Endothelial cell of umbilical vein (primary cell): ENCODE measurements around the gene SNCB. TPM values are rescaled to one million over a fixed set of nuclear protein-coding genes. Genes with fewer than 3 reads are reported as not detected.

Experiments
- BruUV-seq: library from RNA; stranded (reverse); fragments of 400-500 nt; replicated peaks from 2 replicates; lab custom pipeline; 2021; lab: Mats Ljungman, UMichigan
- CTCF ChIA-PET: fragments of 300-600, 350-600 bp; sonication (Branson Sonifier 250); formaldehyde crosslinking; loops from one replicate; lab custom pipeline; 2021; ENCODE audit warnings: antibody characterized with exemption, inconsistent platforms; lab: Charles Lee
- POLR2A ChIA-PET: fragments of 300-600, 350-600 bp; sonication (Branson Sonifier 250); formaldehyde crosslinking; loops from one replicate; lab custom pipeline; 2021; ENCODE audit warnings: antibody characterized with exemption, inconsistent platforms; lab: Charles Lee
- DNase-seq: peaks from one replicate; pipeline ENCODE4 v3.0.0-alpha.2; 2011; ENCODE audit warnings: low read depth, low spot score
- FAIRE-seq: peaks from 2 replicates; lab custom pipeline; 2011; peaks lifted over from hg19 to GRCh38; lab: Jason Lieb, UNC
- H2AFZ ChIP-seq: 2 replicates; pipeline ENCODE4 v1.6.0; 2012; ENCODE audit warnings: low read depth, low read length, control low read depth, inconsistent platforms
- H3K27ac ChIP-seq: 2 replicates; pipeline ENCODE4 v1.5.1; 2011; ENCODE audit warnings: low read depth, mild to moderate bottlenecking, control low read depth, low read length, moderate library complexity; ENCODE audit not compliant: insufficient read depth
- H3K27me3 ChIP-seq, 2 experiments: 2 replicates each; pipeline versions ENCODE4 v1.6.0 to v1.6.1; 2011; ENCODE audit warnings: low read length in 2 of 2, mixed read lengths in 1 of 2; ENCODE audit not compliant: control insufficient read depth in 2 of 2, insufficient read depth in 2 of 2
- H3K36me3 ChIP-seq, 2 experiments: 2 replicates in 1 of 2; 3 replicates in 1 of 2; pipeline ENCODE4 v1.5.1; 2011; ENCODE audit warnings: low read length in 2 of 2, mild to moderate bottlenecking in 1 of 2, moderate library complexity in 1 of 2; ENCODE audit not compliant: control insufficient read depth in 2 of 2, insufficient read depth in 2 of 2; ENCODE audit errors: extremely low read depth in 1 of 2
- H3K4me1 ChIP-seq: 3 replicates; pipeline ENCODE4 v1.5.1; 2011; ENCODE audit warnings: mild to moderate bottlenecking, low read length; ENCODE audit not compliant: control insufficient read depth, insufficient read depth; ENCODE audit errors: extremely low read depth
- H3K4me2 ChIP-seq: 2 replicates; pipeline ENCODE4 v1.6.1; 2011; ENCODE audit warnings: low read length, control low read depth, mixed read lengths; ENCODE audit not compliant: insufficient read depth
- H3K4me3 ChIP-seq, 3 experiments: fragments of 200-600 bp in 1 of 3; sonication (generic), shearing (Covaris generic) in 1 of 3; replicated peaks in 1 of 3; 2 replicates each; pipeline ENCODE4 v1.5.1; 2011 to 2016; ENCODE audit warnings: control low read depth in 3 of 3, low read length in 3 of 3, mild to moderate bottlenecking in 2 of 3, inconsistent platforms in 1 of 3, low read depth in 1 of 3, moderate library complexity in 1 of 3; ENCODE audit not compliant: insufficient read depth in 1 of 3
- H3K79me2 ChIP-seq: 2 replicates; pipeline ENCODE4 v1.6.0; 2012; ENCODE audit warnings: low read length, inconsistent platforms; ENCODE audit not compliant: control insufficient read depth, insufficient read depth
- H3K9ac ChIP-seq: replicated peaks from 2 replicates; pipeline ENCODE3; 2011; ENCODE audit warnings: low read length, control low read depth; ENCODE audit not compliant: insufficient read depth; ENCODE audit errors: extremely low read depth
- H3K9me1 ChIP-seq: replicated peaks from 3 replicates; pipeline ENCODE4 v1.6.0; 2011; ENCODE audit warnings: mild to moderate bottlenecking, low read length; ENCODE audit not compliant: control insufficient read depth, insufficient read depth; ENCODE audit errors: extremely low read depth
- H3K9me3 ChIP-seq: replicated peaks from 2 replicates; pipeline ENCODE4 v1.5.1; 2012; ENCODE audit warnings: low read length, inconsistent platforms; ENCODE audit not compliant: control insufficient read depth, insufficient read depth
- H4K20me1 ChIP-seq: replicated peaks from 2 replicates; pipeline ENCODE3; 2011; ENCODE audit warnings: mild to moderate bottlenecking, low read length; ENCODE audit not compliant: control insufficient read depth, insufficient read depth; ENCODE audit errors: extremely low read depth
- CTCF ChIP-seq, 2 donors: IDR thresholded peaks; 1 replicate in 1 of 2; 2 replicates in 1 of 2; pipeline ENCODE4 v1.5.1; 2011; ENCODE audit warnings: low read length in 2 of 2, mild to moderate bottlenecking in 2 of 2, moderate library complexity in 2 of 2, control low read depth in 1 of 2, inconsistent platforms in 1 of 2, low read depth in 1 of 2; ENCODE audit not compliant: insufficient read depth in 1 of 2; ENCODE audit errors: extremely low read depth in 1 of 2
- EZH2 ChIP-seq: IDR thresholded peaks from 2 replicates; pipeline ENCODE4 v1.6.1; 2012; ENCODE audit warnings: borderline replicate concordance, low read depth, mild to moderate bottlenecking, moderate library complexity, low read length, inconsistent platforms; ENCODE audit not compliant: severe bottlenecking
- JUN ChIP-seq: IDR thresholded peaks from 2 replicates; pipeline ENCODE4 v1.6.1; 2011; ENCODE audit warnings: borderline replicate concordance, low read depth; ENCODE audit not compliant: insufficient read length, insufficient read depth
- MAX ChIP-seq: IDR thresholded peaks from 2 replicates; pipeline ENCODE4 v1.6.1; 2011; ENCODE audit not compliant: insufficient read depth, insufficient read length
- MYC ChIP-seq: IDR thresholded peaks from one replicate; pipeline ENCODE4 v1.6.1; 2011; ENCODE audit warnings: mild to moderate bottlenecking, low read depth, low read length
- dilution Hi-C: fragments of 300-500 bp; cut with MboI; formaldehyde crosslinking; loops from one replicate; pipeline ENCODE4 v1.15.0; 2019; ENCODE audit warnings: low sequenced_read_pairs; ENCODE audit not compliant: extremely low pct_ligation_motif_present
- intact Hi-C: fragments of 100-400 bp; cut with micrococcal nuclease; formaldehyde crosslinking; loops from one replicate; pipeline ENCODE4 v1.10.0; 2022
- polyA plus RNA-seq, 4 experiments: library from polyadenylated mRNA; depleted of rRNA in 3 of 4; stranded (reverse) in 3 of 4; unstranded in 1 of 4; fragments of >200 nt; gene quantifications; 2 replicates each; pipeline versions ENCODE4 v1.2.1 to v1.2.3, GENCODE V29; 2011 to 2012; ENCODE audit warnings: missing spikeins in 1 of 4
- total RNA-seq: library from RNA; stranded (reverse); gene quantifications from 2 replicates; pipeline ENCODE4 v1.2.3, GENCODE V29; 2021

The SNCB gene
- total and polyA plus RNA-seq, 2 donors (not counting 3 experiments of a cell fraction or from before 2014, with no cell fraction given): 0.08 TPM; not detected in 1

DNA sequence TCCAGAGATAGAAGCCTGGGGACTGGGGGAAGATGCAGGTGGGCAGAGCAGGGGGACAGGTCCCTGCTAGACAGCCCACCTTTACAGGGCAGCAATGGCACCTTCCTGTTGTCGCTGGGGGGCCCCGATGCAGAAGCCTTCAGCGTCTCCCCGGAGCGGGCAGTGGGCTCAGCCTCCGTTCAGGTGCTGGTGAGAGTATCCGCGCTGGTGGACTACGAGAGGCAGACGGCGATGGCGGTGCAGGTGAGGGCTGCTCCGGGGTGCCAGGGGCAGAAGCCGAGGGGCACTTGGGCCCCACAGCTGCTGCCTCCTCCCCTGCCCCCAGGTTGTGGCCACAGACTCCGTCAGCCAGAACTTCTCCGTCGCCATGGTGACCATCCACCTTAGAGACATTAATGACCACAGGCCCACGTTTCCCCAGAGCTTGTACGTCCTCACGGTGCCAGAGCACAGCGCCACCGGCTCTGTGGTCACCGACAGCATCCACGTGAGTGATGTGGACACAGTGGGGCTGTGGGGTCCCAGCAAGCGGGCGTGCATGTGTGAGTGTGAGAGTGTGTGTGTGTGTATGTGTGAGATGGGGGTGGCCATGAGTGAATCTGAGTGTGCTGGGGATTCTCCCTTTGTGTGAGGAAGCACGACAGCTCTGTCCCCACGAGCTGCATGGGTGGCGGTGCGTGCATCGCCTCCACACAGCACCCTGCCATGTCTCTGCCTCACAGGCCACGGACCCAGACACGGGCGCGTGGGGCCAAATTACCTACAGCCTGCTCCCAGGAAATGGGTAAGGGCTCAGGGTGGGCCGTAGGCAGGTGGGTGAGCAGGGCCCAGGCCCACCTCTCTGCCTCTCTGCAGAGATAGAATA lies 52.8 kb downstream of the SNCB start:
- DNase-seq (no peak), FAIRE-seq (no peak)
- no peaks in the 10 kb centered on the region for H3K9me3 ChIP-seq
- H3K4me2 ChIP-seq: no peak overlapping the region
- CTCF ChIA-PET: interaction anchor here (0.7 kb wide), 1 partner anchor 41 kb away, joined by 3 read pairs; no protein-coding TSS in a partner anchor
- H3K36me3 ChIP-seq: no peaks in the 10 kb centered on the region
- TF ChIP-seq CTCF (IDR thresholded peaks at IDR 0.05; ENCODE audit: extremely low read depth in 1 of 2, insufficient read depth in 1 of 2, low read depth in 1 of 2, low read length in 2 of 2): no peak
- TF ChIP-seq EZH2: no peak
- TF ChIP-seq JUN: no peak
- TF ChIP-seq MYC: no peak
- no peak for TF ChIP-seq MAX
- H2AFZ ChIP-seq: no peak overlapping the region
- H3K4me1 ChIP-seq: no peaks in the 10 kb centered on the region
- H3K4me3 ChIP-seq: no peak overlapping the region
- no peaks in the 10 kb centered on the region for H3K9me1 ChIP-seq
- no peak overlapping the region for H3K9ac ChIP-seq
- no peaks in the 10 kb centered on the region for H3K79me2 ChIP-seq
- dilution Hi-C loops: no loop called here
- BruUV-seq: no TSS peak
- H4K20me1 ChIP-seq: no peaks in the 10 kb centered on the region
- H3K27me3 ChIP-seq: no peaks in the 10 kb centered on the region
- POLR2A ChIA-PET: no interaction called here
- H3K27ac ChIP-seq: no peak overlapping the region
- intact Hi-C loops: loop anchor here (1.0 kb wide), 1 partner anchor 161 kb away; the partner anchor contains the start of gene CLTB
